IMR-90 (cell line): ENCODE measurements around the gene ELMOD3. TPM values are rescaled to one million over a fixed set of nuclear protein-coding genes. Genes with fewer than 3 reads are reported as not detected.

Experiments
- ATAC-seq: fragments of 200-7000 bp; cut with Tn5 transposase; 2 replicates; pipeline ENCODE4 v1.9.1; 2020; ENCODE audit warnings: low read depth, mild to moderate bottlenecking, moderate library complexity
- BruUV-seq: library from RNA; stranded (reverse); fragments of 400-500 nt; replicated peaks from 2 replicates; lab custom pipeline; 2021; lab: Mats Ljungman, UMichigan
- CTCF ChIA-PET: fragments of 300-600 bp; formaldehyde crosslinking; extraction: SDS; loops from one replicate; lab custom pipeline; 2021; ENCODE audit warnings: antibody characterized with exemption; lab: Yijun Ruan, JAX
- POLR2A ChIA-PET: fragments of 300-600 bp; sonication (Branson Sonifier 250); formaldehyde crosslinking; loops from one replicate; lab custom pipeline; 2022; ENCODE audit warnings: antibody characterized with exemption; ENCODE audit not compliant: unreplicated experiment; lab: Charles Lee
- DNase-seq: peaks from one replicate; pipeline ENCODE4 v3.0.0; 2013
- H2AFZ ChIP-seq: replicated peaks from 2 replicates; pipeline ENCODE3; 2013; ENCODE audit warnings: low read length, mild to moderate bottlenecking; ENCODE audit not compliant: poor library complexity
- H2AK5ac ChIP-seq: 2 replicates; pipeline ENCODE4 v1.6.1; 2013; ENCODE audit warnings: low read depth, low read length, inconsistent platforms
- H2AK9ac ChIP-seq: replicated peaks from 2 replicates; pipeline ENCODE3; 2013; ENCODE audit warnings: mild to moderate bottlenecking, low read depth, low read length, moderate library complexity; ENCODE audit not compliant: poor library complexity
- H2BK120ac ChIP-seq: 2 replicates; pipeline ENCODE4 v1.6.1; 2013; ENCODE audit warnings: low read depth, low read length, inconsistent platforms
- H2BK15ac ChIP-seq: 3 replicates; pipeline ENCODE4 v1.6.1; 2013; ENCODE audit warnings: low read depth, low read length, inconsistent platforms
- H2BK20ac ChIP-seq: 2 replicates; pipeline ENCODE4 v1.6.1; 2013; ENCODE audit warnings: low read depth, mild to moderate bottlenecking, inconsistent platforms, low read length, moderate library complexity
- H2BK5ac ChIP-seq: 2 replicates; pipeline ENCODE4 v1.6.1; 2013; ENCODE audit warnings: mild to moderate bottlenecking, low read depth, low read length, inconsistent platforms; ENCODE audit not compliant: poor library complexity, severe bottlenecking
- H3K14ac ChIP-seq: replicated peaks from 2 replicates; pipeline ENCODE4 v1.6.1; 2013; ENCODE audit warnings: low read depth, low read length, inconsistent platforms
- H3K18ac ChIP-seq: 2 replicates; pipeline ENCODE4 v1.6.1; 2013; ENCODE audit warnings: low read depth, low read length, control low read depth
- H3K23ac ChIP-seq: 2 replicates; pipeline ENCODE4 v1.6.1; 2013; ENCODE audit warnings: low read depth, low read length, inconsistent platforms
- H3K27ac ChIP-seq: 2 replicates; pipeline ENCODE4 v1.5.1; 2013; ENCODE audit warnings: mild to moderate bottlenecking, control low read depth, low read length; ENCODE audit not compliant: insufficient read depth
- H3K27me3 ChIP-seq: 2 replicates; pipeline ENCODE4 v1.6.1; 2013; ENCODE audit warnings: low read length; ENCODE audit not compliant: control insufficient read depth, insufficient read depth
- H3K36me3 ChIP-seq: 2 replicates; pipeline ENCODE4 v1.6.1; 2013; ENCODE audit warnings: low read length, mixed read lengths; ENCODE audit not compliant: control insufficient read depth, insufficient read depth
- H3K4ac ChIP-seq: 2 replicates; pipeline ENCODE4 v1.6.1; 2013; ENCODE audit warnings: low read depth, low read length, inconsistent platforms
- H3K4me1 ChIP-seq: 2 replicates; pipeline ENCODE4 v1.6.1; 2013; ENCODE audit warnings: low read length, mixed read lengths; ENCODE audit not compliant: control insufficient read depth, insufficient read depth
- H3K4me2 ChIP-seq: 2 replicates; pipeline ENCODE4 v1.6.1; 2013; ENCODE audit warnings: low read depth, mild to moderate bottlenecking, control low read depth, low read length, moderate library complexity
- H3K4me3 ChIP-seq: 2 replicates; pipeline ENCODE4 v1.5.1; 2013; ENCODE audit warnings: low read depth, mild to moderate bottlenecking, control low read depth, low read length, moderate library complexity; ENCODE audit not compliant: insufficient read depth
- H3K56ac ChIP-seq: 2 replicates; pipeline ENCODE4 v1.6.1; 2013; ENCODE audit warnings: low read length, inconsistent platforms; ENCODE audit not compliant: insufficient read depth; ENCODE audit errors: extremely low read depth
- H3K79me1 ChIP-seq, 2 experiments: 2 replicates each; pipeline ENCODE4 v1.6.1; 2013; ENCODE audit warnings: low read length in 2 of 2, inconsistent platforms in 1 of 2, low read depth in 1 of 2
- H3K9ac ChIP-seq: 2 replicates; pipeline ENCODE4 v1.6.1; 2013; ENCODE audit warnings: low read depth, low read length, control low read depth
- H3K9me1 ChIP-seq: 2 replicates; pipeline ENCODE4 v1.6.1; 2013; ENCODE audit warnings: low read length, inconsistent platforms; ENCODE audit not compliant: insufficient read depth
- H3K9me3 ChIP-seq: 2 replicates; pipeline ENCODE4 v1.6.1; 2013; ENCODE audit warnings: low read length; ENCODE audit not compliant: control insufficient read depth, insufficient read depth
- H4K20me1 ChIP-seq: 2 replicates; pipeline ENCODE4 v1.6.1; 2013; ENCODE audit warnings: low read length, inconsistent platforms; ENCODE audit not compliant: insufficient read depth
- H4K5ac ChIP-seq: 2 replicates; pipeline ENCODE4 v1.6.1; 2013; ENCODE audit warnings: mild to moderate bottlenecking, low read depth, low read length, control low read depth
- H4K8ac ChIP-seq, 2 experiments: 2 replicates each; pipeline ENCODE4 v1.6.1; 2013; ENCODE audit warnings: low read depth in 2 of 2, low read length in 2 of 2, control low read depth in 1 of 2, inconsistent platforms in 1 of 2
- H4K91ac ChIP-seq: 2 replicates; pipeline ENCODE4 v1.6.1; 2013; ENCODE audit warnings: low read depth, low read length, inconsistent platforms; ENCODE audit not compliant: insufficient read depth
- BHLHE40 ChIP-seq: fragments of 150-350 bp; IDR thresholded peaks from 2 replicates; pipeline ENCODE4 v1.6.1; 2016; ENCODE audit warnings: mild to moderate bottlenecking, low read depth, low read length
- CEBPB ChIP-seq: IDR thresholded peaks from 2 replicates; pipeline ENCODE4 v1.6.1; 2012; ENCODE audit warnings: low read depth, low read length, improper control_type of control experiment
- FOS ChIP-seq: fragments of 150-350 bp; IDR thresholded peaks from 2 replicates; pipeline ENCODE4 v1.6.1; 2016; ENCODE audit warnings: low read depth, low read length
- MAFK ChIP-seq: IDR thresholded peaks from 2 replicates; pipeline ENCODE4 v1.6.1; 2012; ENCODE audit warnings: low read depth, low read length, improper control_type of control experiment
- MAZ ChIP-seq: IDR thresholded peaks from 2 replicates; pipeline ENCODE4 v1.6.1; 2012; ENCODE audit warnings: low read depth, mild to moderate bottlenecking, low read length, improper control_type of control experiment, moderate library complexity, borderline replicate concordance
- POLR2A ChIP-seq: IDR thresholded peaks from 2 replicates; pipeline ENCODE4 v1.6.1; 2012; ENCODE audit warnings: mild to moderate bottlenecking, low read depth, low read length
- RCOR1 ChIP-seq: IDR thresholded peaks from 2 replicates; pipeline ENCODE4 v1.6.1; 2012; ENCODE audit warnings: mild to moderate bottlenecking, low read length, improper control_type of control experiment; ENCODE audit not compliant: insufficient replicate concordance
- RFX5 ChIP-seq: IDR thresholded peaks from 2 replicates; pipeline ENCODE4 v1.8.0; 2012; ENCODE audit warnings: low read depth, mild to moderate bottlenecking, low read length, moderate library complexity
- SMC3 ChIP-seq: fragments of 150-350 bp; IDR thresholded peaks from 2 replicates; pipeline ENCODE4 v1.6.1; 2016; ENCODE audit warnings: low read depth, mild to moderate bottlenecking, antibody characterized with exemption, low read length, moderate library complexity
- WGBS, 2 experiments: methylation state at CpG; one replicate each; pipeline versions ENCODE4 v1.1.5 to v1.1.7; 2013; ENCODE audit warnings: missing lambda C conversion rate in 2 of 2; ENCODE audit not compliant: insufficient read length in 1 of 2; ENCODE audit errors: extremely low coverage in 2 of 2; 5-methylcytosine and 5-hydroxymethylcytosine counted together
- dilution Hi-C: fragments of 300-500 bp; cut with HindIII; formaldehyde crosslinking; loops from one replicate; pipeline ENCODE4 v1.14.3; 2018; ENCODE audit warnings: low sequenced_read_pairs; ENCODE audit not compliant: unreplicated experiment
- in situ Hi-C: fragments of 300-500 bp; cut with MboI; formaldehyde crosslinking; loops from 3 replicates; pipeline ENCODE4 v1.14.3; 2019; ENCODE audit warnings: low sequenced_read_pairs, inconsistent platforms, mixed read lengths
- intact Hi-C: fragments of 100-400 bp; cut with micrococcal nuclease; formaldehyde crosslinking; loops from 2 replicates; pipeline ENCODE4 v1.10.0; 2022
- polyA plus RNA-seq, 3 experiments: library from polyadenylated mRNA; depleted of rRNA; stranded (reverse); fragments of >200 nt; gene quantifications; 2 replicates each; pipeline ENCODE4 v1.2.3, GENCODE V29; 2012; ENCODE audit warnings: low replicate concordance in 1 of 3
- total RNA-seq: library from RNA; depleted of rRNA; stranded (reverse); fragments of >200 nt; gene quantifications from 2 replicates; pipeline ENCODE4 v1.2.3, GENCODE V29; 2012
- TF ChIP-seq, protein P1 (sequence below): conservative IDR thresholded peaks from 2 replicates; pipeline ENCODE4 v1.5.1; 2012; ENCODE audit warnings: mild to moderate bottlenecking, low read depth, low read length, improper control_type of control experiment

Gene ELMOD3
- total and polyA plus RNA-seq, 2 of the 4 experiments (the other 2 are of a cell fraction): 13.1 to 20.7 TPM

GRCh38 chr2:85347599-85347998 is 7.0 kb upstream of the ELMOD3 start:
- H3K79me1 ChIP-seq: peaks cover 1% of the 10 kb centered on the region in 2 experiments; a peak in 2 of 4 replicates
- H3K36me3 ChIP-seq: peaks cover 53% of the 10 kb centered on the region
- ATAC-seq: no peak
- no peak overlapping the region for H3K27ac ChIP-seq
- H2BK120ac ChIP-seq: no peak overlapping the region
- no peak overlapping the region for H3K4me3 ChIP-seq
- no TSS peak for BruUV-seq
- ChIA-PET CTCF (no interaction called here), POLR2A (interaction anchor here (0.5 kb wide), 1 partner anchor 9 kb away, joined by 10 read pairs; no protein-coding TSS in a partner anchor)
- no peak overlapping the region for H3K4me2 ChIP-seq
- in situ Hi-C loops (no loop called here), intact Hi-C loops (no loop called here), dilution Hi-C loops (no loop called here)
- H3K23ac ChIP-seq: no peak overlapping the region
- no peaks in the 10 kb centered on the region for H3K9me1 ChIP-seq
- no peak overlapping the region for H4K8ac ChIP-seq
- no peaks in the 10 kb centered on the region for H3K9me3 ChIP-seq
- no peak overlapping the region for H3K18ac ChIP-seq
- H3K27me3 ChIP-seq: no peaks in the 10 kb centered on the region
- no peak overlapping the region for H3K4ac ChIP-seq
- H2AK5ac ChIP-seq: no peak overlapping the region
- no peaks in the 10 kb centered on the region for H4K20me1 ChIP-seq
- H3K14ac ChIP-seq: no peak overlapping the region
- H3K56ac ChIP-seq: no peak overlapping the region
- no peak overlapping the region for H2BK20ac ChIP-seq
- H3K9ac ChIP-seq: no peak overlapping the region
- H2AK9ac ChIP-seq: no peak overlapping the region
- no peak overlapping the region for H4K91ac ChIP-seq
- no peak for DNase-seq
- TF ChIP-seq RCOR1: no peak
- no peak for TF ChIP-seq BHLHE40
- TF ChIP-seq POLR2A: no peak
- no peak for TF ChIP-seq RFX5
- no peak for TF ChIP-seq CEBPB
- TF ChIP-seq MAZ: no peak
- TF ChIP-seq SMC3: no peak
- no peak for TF ChIP-seq FOS
- TF ChIP-seq, protein P1, sequence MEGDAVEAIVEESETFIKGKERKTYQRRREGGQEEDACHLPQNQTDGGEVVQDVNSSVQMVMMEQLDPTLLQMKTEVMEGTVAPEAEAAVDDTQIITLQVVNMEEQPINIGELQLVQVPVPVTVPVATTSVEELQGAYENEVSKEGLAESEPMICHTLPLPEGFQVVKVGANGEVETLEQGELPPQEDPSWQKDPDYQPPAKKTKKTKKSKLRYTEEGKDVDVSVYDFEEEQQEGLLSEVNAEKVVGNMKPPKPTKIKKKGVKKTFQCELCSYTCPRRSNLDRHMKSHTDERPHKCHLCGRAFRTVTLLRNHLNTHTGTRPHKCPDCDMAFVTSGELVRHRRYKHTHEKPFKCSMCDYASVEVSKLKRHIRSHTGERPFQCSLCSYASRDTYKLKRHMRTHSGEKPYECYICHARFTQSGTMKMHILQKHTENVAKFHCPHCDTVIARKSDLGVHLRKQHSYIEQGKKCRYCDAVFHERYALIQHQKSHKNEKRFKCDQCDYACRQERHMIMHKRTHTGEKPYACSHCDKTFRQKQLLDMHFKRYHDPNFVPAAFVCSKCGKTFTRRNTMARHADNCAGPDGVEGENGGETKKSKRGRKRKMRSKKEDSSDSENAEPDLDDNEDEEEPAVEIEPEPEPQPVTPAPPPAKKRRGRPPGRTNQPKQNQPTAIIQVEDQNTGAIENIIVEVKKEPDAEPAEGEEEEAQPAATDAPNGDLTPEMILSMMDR: no peak
- TF ChIP-seq MAFK: no peak
- H3K4me1 ChIP-seq: no peaks in the 10 kb centered on the region
- H2AFZ ChIP-seq: no peak overlapping the region
- H4K5ac ChIP-seq: no peak overlapping the region
- no peak overlapping the region for H2BK15ac ChIP-seq
- WGBS, 2 experiments: 78% methylated on average over 3 of the region's 3 CpGs; no CpG with 5 or more reads in 1 of the 2 experiments
- no peak overlapping the region for H2BK5ac ChIP-seq
